Superior temporal gyrus (tissue), 1 donor: ENCODE measurements around the gene THAP3.
"Not testable (repeated sequence)": the region's sequence is repeated elsewhere in the genome, so short reads cannot be mapped to it uniquely, and the experiment has no call there.

ENCODE experiments used
- DNase-seq: peaks from one replicate; pipeline ENCODE4 v3.0.0-alpha.2; 2016; ENCODE audit errors: extremely low spot score

The THAP3 gene

GRCh38 chr1:6591222-6591621 is 33.4 kb upstream of the THAP3 start:
- no peak for DNase-seq

DNA sequence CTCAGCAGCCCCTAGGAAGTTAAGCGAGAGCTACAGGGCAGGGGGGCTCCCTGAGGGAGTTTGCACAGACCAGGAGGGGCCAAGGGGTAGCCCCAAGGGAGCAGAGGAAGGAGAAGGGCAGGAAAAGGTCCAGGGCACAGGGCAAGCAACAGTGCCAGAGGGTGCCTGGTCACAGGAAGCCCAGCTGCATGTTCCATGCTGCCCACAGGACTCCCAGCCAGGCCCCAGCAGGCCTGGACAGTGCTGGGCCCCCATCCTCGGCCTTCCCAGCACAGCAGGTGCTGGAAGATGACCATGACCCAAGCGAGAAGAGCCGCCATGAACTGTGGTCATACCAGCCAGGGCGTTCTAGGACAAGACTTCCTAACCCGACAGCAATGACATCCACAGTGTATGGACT is 33.0 kb upstream of the THAP3 start:
- DNase-seq = no peak

GRCh38 chr1:6592441-6592840 is 32.2 kb upstream of the THAP3 start:
- DNase-seq = no peak

- no peak for DNase-seq
Measured at GRCh38 chr1:6592865-6593593, 31.6 kb upstream of the THAP3 start.

- DNase-seq = no peak
Measured at GRCh38 chr1:6593810-6594209, 30.9 kb upstream of the THAP3 start.

GRCh38 chr1:6594977-6595740 is 29.5 kb upstream of the THAP3 start:
- DNase-seq = no peak

DNA sequence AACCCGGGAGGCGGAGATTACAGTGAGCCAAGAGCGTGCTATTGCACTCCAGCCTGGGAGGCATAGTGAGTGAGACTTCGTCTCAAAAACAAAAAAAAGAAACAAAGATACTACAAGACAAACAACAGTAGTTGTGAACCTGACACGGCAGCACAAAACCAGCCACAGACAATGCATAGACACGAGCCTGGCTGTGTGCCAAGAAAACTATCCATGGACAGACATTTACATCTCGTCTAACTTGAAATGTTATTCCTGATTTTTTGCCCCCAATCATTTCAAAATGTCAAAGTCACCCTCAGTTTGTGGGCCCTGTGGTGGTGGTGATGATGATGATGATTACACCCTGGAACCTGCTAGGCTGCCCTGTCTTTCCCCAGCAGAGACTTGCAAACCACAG is 28.3 kb upstream of the THAP3 start:
- no peak for DNase-seq

GRCh38 chr1:6596886-6597776 is 27.5 kb upstream of the THAP3 start:
- DNase-seq = no peak

DNA sequence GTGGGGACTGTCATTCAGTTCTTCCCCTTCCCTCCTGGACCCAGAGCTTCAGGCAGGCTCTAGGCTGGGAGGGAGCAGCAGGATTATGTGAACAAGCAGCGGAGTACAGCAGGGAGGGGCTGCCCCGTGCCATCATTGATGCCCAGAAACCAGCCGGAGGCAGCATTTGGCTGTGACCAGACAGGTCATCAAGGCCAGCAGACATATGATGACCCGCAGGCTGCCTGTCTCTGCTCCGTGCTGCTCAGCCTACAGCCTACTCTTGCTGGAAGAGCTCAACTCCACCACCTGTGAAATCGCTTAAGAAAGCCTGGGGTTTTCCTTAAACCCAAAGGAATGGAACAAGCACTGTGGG is 26.9 kb upstream of the THAP3 start:
- DNase-seq = no peak

- DNase-seq = no peak
Measured at GRCh38 chr1:6599141-6599975, 25.3 kb upstream of the THAP3 start.

- DNase-seq = not testable (repeated sequence)
Measured at GRCh38 chr1:6599991-6600390, 24.7 kb upstream of the THAP3 start.

- DNase-seq = no peak
Measured at GRCh38 chr1:6600410-6601048, 24.1 kb upstream of the THAP3 start.

GRCh38 chr1:6601049-6601922 is 23.4 kb upstream of the THAP3 start:
- DNase-seq = peak; percentile 85

GRCh38 chr1:6601923-6602668 is 22.6 kb upstream of the THAP3 start:
- DNase-seq = peak; percentile 50

DNA sequence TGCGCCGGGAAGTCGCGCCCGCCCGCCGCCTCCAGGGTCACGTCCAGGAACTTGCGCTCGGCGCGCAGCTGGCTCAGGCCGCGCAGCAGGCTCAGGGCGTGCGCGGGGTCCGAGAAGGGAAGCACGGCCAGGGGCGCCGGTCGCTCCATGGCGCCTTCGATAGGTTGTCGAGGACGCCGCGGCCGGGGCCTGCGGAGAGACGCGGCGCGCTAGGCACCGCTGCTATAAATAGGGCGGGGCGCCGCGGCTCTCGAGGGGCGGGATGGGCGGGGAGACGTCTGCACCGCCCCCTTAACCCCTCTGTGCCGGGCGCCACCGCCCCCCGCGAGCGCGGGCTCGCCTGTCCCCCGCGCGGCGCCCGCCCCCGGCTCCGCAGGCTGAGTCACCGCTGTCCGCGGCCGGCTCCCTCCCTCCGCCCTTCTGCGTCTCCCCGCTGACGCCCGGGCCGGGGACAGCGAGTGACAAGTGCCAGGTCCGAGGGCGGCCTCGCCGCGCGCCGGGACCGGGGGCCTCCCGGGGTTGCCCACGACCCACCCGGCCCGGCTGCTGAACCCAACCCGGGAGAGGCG is 21.9 kb upstream of the THAP3 start, which contains the start of gene KLHL21:
KLHL21 (minus strand) TSS at position 201 of the 569 bp plus-strand sequence; CDS start at position 149, 52 bp downstream.
- DNase-seq = peak; percentile 86

- DNase-seq = peak; percentile 89
Measured at GRCh38 chr1:6603238-6603914, 21.3 kb upstream of the THAP3 start.

DNA sequence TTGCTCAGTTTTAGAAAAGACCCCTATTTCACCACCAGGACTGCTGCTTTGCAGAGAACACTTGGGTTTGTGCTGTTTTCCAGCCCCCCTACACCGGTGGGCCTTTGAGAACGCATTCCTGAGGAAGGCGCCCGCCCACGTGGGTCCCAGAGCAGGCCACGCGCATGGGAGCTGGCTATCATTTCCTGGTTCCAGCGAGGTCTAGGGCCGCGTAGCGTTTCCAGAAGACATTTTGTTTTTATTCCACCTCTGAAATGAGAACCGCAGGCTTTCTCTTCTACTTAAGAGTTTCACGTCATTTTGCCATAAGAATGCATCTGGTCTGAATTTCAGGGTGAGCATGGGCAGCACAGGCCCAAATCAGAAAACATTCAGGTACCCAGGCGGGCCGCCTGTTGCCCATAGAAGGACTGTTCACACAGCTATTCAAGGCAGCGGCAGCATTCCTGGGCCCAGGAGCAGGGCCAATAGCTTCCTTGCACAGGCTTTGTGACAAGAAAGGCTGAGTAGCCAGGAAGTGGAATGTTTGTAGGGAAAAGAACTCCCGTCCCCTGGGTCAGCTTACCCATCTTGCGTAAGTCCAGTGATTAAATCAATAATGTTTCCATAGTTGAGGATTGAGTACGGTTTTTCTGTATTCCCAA is 20.6 kb upstream of the THAP3 start:
- DNase-seq = peak; percentile 72
